Activated CD4-positive, alpha-beta memory T cell treated with anti-CD3 and anti-CD28 coated beads, Interleukin-2, amount 10 ng/mL, durations not matched to agents 7 days and 5 days (primary cell): ENCODE measurements around the gene NEDD1. TPM values are rescaled to one million over a fixed set of nuclear protein-coding genes. Genes with fewer than 3 reads are reported as not detected.

ENCODE experiments used
- CTCF ChIA-PET: fragments of 350-600 bp; sonication (Branson Sonifier 250); formaldehyde crosslinking; loops from one replicate; lab custom pipeline; 2021; ENCODE audit warnings: antibody characterized with exemption, inconsistent platforms; lab: Charles Lee
- POLR2A ChIA-PET: fragments of 350-600 bp; sonication (Branson Sonifier 250); formaldehyde crosslinking; loops from one replicate; lab custom pipeline; 2021; ENCODE audit warnings: antibody characterized with exemption; lab: Charles Lee
- DNase-seq: peaks from one replicate; pipeline ENCODE4 v3.0.0-alpha.2; 2020
- H3K27ac Mint-ChIP-seq: one replicate; pipeline ENCODE4 v1.8.0; 2021; ENCODE audit warnings: mild to moderate bottlenecking, mixed read lengths
- H3K27me3 Mint-ChIP-seq: one replicate; pipeline ENCODE4 v1.8.0; 2021; ENCODE audit warnings: mixed read lengths
- H3K36me3 Mint-ChIP-seq: one replicate; pipeline ENCODE4 v1.8.0; 2021; ENCODE audit warnings: low read depth, mixed read lengths
- H3K4me1 Mint-ChIP-seq: one replicate; pipeline ENCODE4 v1.8.0; 2021; ENCODE audit warnings: mixed read lengths
- H3K4me3 Mint-ChIP-seq: one replicate; pipeline ENCODE4 v1.8.0; 2021; ENCODE audit warnings: mild to moderate bottlenecking, mixed read lengths
- H3K9me3 Mint-ChIP-seq: one replicate; pipeline ENCODE4 v1.8.0; 2021; ENCODE audit warnings: mixed read lengths
- total RNA-seq, 2 experiments: library from RNA; stranded (reverse); gene quantifications; one replicate each; pipeline ENCODE4 v1.2.3, GENCODE V29; 2021

NEDD1 gene
- total RNA-seq, result 10 to 100 TPM; 38.9 to 40.7 TPM

GRCh38 chr12:96906849-96907670 lies at the start of gene NEDD1:
Gene NEDD1, plus strand, starts transcription at chr12:96907257. Its CDS starts 2,503 bp downstream, at chr12:96909760.
- peaks cover 32% of the 10 kb centered on the region for H3K36me3 Mint-ChIP-seq
- ChIA-PET POLR2A (interaction anchor here (0.5 to 2.8 kb wide), 16 partner anchors 10 to 1433 kb away, joined by 3 to 13 read pairs (median 4); partner anchors contain the start of genes AMDHD1, CCDC38, CDK17 and METAP2), CTCF (interaction anchor here (1.3 kb wide), 1 partner anchor 506 kb away, joined by 3 read pairs; the partner anchor contains the start of gene CDK17)
- peak within 1 kb of the TSS; percentile 83 for H3K4me3 Mint-ChIP-seq
- DNase-seq, result peak; percentile 87
- no peaks in the 10 kb centered on the region for H3K9me3 Mint-ChIP-seq
- H3K4me1 Mint-ChIP-seq, result peaks cover 43% of the 10 kb centered on the region
- peak within 1 kb of the TSS; percentile 96 for H3K27ac Mint-ChIP-seq
- H3K27me3 Mint-ChIP-seq, result peaks cover 8% of the 10 kb centered on the region

- Mint-ChIP-seq H3K27me3 (peaks cover 8% of the 10 kb centered on the region), H3K36me3 (no peaks in the 10 kb centered on the region), H3K27ac (no peak overlapping the region), H3K4me3 (no peak overlapping the region), H3K9me3 (peaks cover 3% of the 10 kb centered on the region), H3K4me1 (no peaks in the 10 kb centered on the region)
- CTCF ChIA-PET, result no interaction called here
- POLR2A ChIA-PET, result interaction anchor here (0.6 kb wide), 1 partner anchor 99 kb away, joined by 3 read pairs; no protein-coding TSS in a partner anchor
- no peak for DNase-seq
Measured at GRCh38 chr12:96858162-96858561, 48.9 kb upstream of the NEDD1 start.

GRCh38 chr12:96861656-96862055 lies 45.4 kb upstream of the NEDD1 start:
- Mint-ChIP-seq H3K27me3 (peaks cover 21% of the 10 kb centered on the region), H3K4me1 (no peaks in the 10 kb centered on the region), H3K27ac (no peak overlapping the region), H3K36me3 (no peaks in the 10 kb centered on the region), H3K4me3 (no peak overlapping the region), H3K9me3 (no peaks in the 10 kb centered on the region)
- ChIA-PET CTCF (interaction anchor here (1.0 kb wide), 1 partner anchor 13 kb away, joined by 3 read pairs; no protein-coding TSS in a partner anchor), POLR2A (no interaction called here)
- DNase-seq, result no peak

- H3K4me3 Mint-ChIP-seq, result no peak overlapping the region
- no peak overlapping the region for H3K27ac Mint-ChIP-seq
- peaks cover 21% of the 10 kb centered on the region for H3K27me3 Mint-ChIP-seq
- H3K36me3 Mint-ChIP-seq, result no peaks in the 10 kb centered on the region
- H3K4me1 Mint-ChIP-seq, result no peaks in the 10 kb centered on the region
- no peak for DNase-seq
- CTCF ChIA-PET, result interaction anchor here (1.0 kb wide), 1 partner anchor 13 kb away, joined by 3 read pairs; no protein-coding TSS in a partner anchor
- POLR2A ChIA-PET, result no interaction called here
- no peaks in the 10 kb centered on the region for H3K9me3 Mint-ChIP-seq
Measured at GRCh38 chr12:96862326-96862725, 44.7 kb upstream of the NEDD1 start.

- no peak for DNase-seq
- no peaks in the 10 kb centered on the region for H3K36me3 Mint-ChIP-seq
- CTCF ChIA-PET, result no interaction called here
- H3K27ac Mint-ChIP-seq, result no peak overlapping the region
- H3K27me3 Mint-ChIP-seq, result peaks cover 24% of the 10 kb centered on the region
- H3K4me3 Mint-ChIP-seq, result no peak overlapping the region
- POLR2A ChIA-PET, result no interaction called here
- H3K4me1 Mint-ChIP-seq, result no peaks in the 10 kb centered on the region
- no peaks in the 10 kb centered on the region for H3K9me3 Mint-ChIP-seq
Measured at GRCh38 chr12:96864335-96864734, 42.7 kb upstream of the NEDD1 start.

GRCh38 chr12:96866801-96867590 lies 40.1 kb upstream of the NEDD1 start:
- no peak for DNase-seq
- ChIA-PET POLR2A (no interaction called here), CTCF (no interaction called here)
- Mint-ChIP-seq H3K4me1 (no peaks in the 10 kb centered on the region), H3K4me3 (no peak overlapping the region), H3K9me3 (no peaks in the 10 kb centered on the region), H3K36me3 (no peaks in the 10 kb centered on the region), H3K27me3 (peaks cover 22% of the 10 kb centered on the region), H3K27ac (no peak overlapping the region)

GRCh38 chr12:96870946-96871345 lies 36.1 kb upstream of the NEDD1 start:
- Mint-ChIP-seq H3K27me3 (peaks cover 4% of the 10 kb centered on the region), H3K4me3 (no peak overlapping the region), H3K36me3 (no peaks in the 10 kb centered on the region), H3K4me1 (no peaks in the 10 kb centered on the region), H3K9me3 (no peaks in the 10 kb centered on the region), H3K27ac (no peak overlapping the region)
- POLR2A ChIA-PET, result no interaction called here
- CTCF ChIA-PET, result no interaction called here
- DNase-seq, result no peak

- no peak overlapping the region for H3K4me3 Mint-ChIP-seq
- no peaks in the 10 kb centered on the region for H3K4me1 Mint-ChIP-seq
- H3K27me3 Mint-ChIP-seq, result peaks cover 1% of the 10 kb centered on the region
- no peaks in the 10 kb centered on the region for H3K9me3 Mint-ChIP-seq
- ChIA-PET POLR2A (no interaction called here), CTCF (no interaction called here)
- no peak for DNase-seq
- no peak overlapping the region for H3K27ac Mint-ChIP-seq
- no peaks in the 10 kb centered on the region for H3K36me3 Mint-ChIP-seq
Measured at GRCh38 chr12:96872961-96873360, 34.1 kb upstream of the NEDD1 start.

GRCh38 chr12:96874211-96874610 lies 32.8 kb upstream of the NEDD1 start:
- Mint-ChIP-seq H3K27ac (no peak overlapping the region), H3K36me3 (no peaks in the 10 kb centered on the region), H3K4me1 (no peaks in the 10 kb centered on the region), H3K27me3 (peaks cover 6% of the 10 kb centered on the region), H3K4me3 (no peak overlapping the region), H3K9me3 (no peaks in the 10 kb centered on the region)
- ChIA-PET CTCF (no interaction called here), POLR2A (no interaction called here)
- no peak for DNase-seq

GRCh38 chr12:96876966-96877365 lies 30.1 kb upstream of the NEDD1 start:
- no peak overlapping the region for H3K27ac Mint-ChIP-seq
- DNase-seq, result no peak
- peaks cover 6% of the 10 kb centered on the region for H3K27me3 Mint-ChIP-seq
- POLR2A ChIA-PET, result no interaction called here
- H3K36me3 Mint-ChIP-seq, result no peaks in the 10 kb centered on the region
- CTCF ChIA-PET, result no interaction called here
- no peak overlapping the region for H3K4me3 Mint-ChIP-seq
- no peaks in the 10 kb centered on the region for H3K9me3 Mint-ChIP-seq
- H3K4me1 Mint-ChIP-seq, result no peaks in the 10 kb centered on the region

- Mint-ChIP-seq H3K27ac (no peak overlapping the region), H3K9me3 (no peaks in the 10 kb centered on the region), H3K27me3 (peaks cover 4% of the 10 kb centered on the region), H3K4me3 (no peak overlapping the region), H3K36me3 (no peaks in the 10 kb centered on the region), H3K4me1 (no peaks in the 10 kb centered on the region)
- no peak for DNase-seq
- ChIA-PET POLR2A (no interaction called here), CTCF (no interaction called here)
Measured at GRCh38 chr12:96878704-96879103, 28.4 kb upstream of the NEDD1 start.

- H3K9me3 Mint-ChIP-seq, result no peaks in the 10 kb centered on the region
- no peak overlapping the region for H3K4me3 Mint-ChIP-seq
- no peaks in the 10 kb centered on the region for H3K36me3 Mint-ChIP-seq
- POLR2A ChIA-PET, result no interaction called here
- DNase-seq, result no peak
- peaks cover 4% of the 10 kb centered on the region for H3K27me3 Mint-ChIP-seq
- CTCF ChIA-PET, result no interaction called here
- H3K27ac Mint-ChIP-seq, result no peak overlapping the region
- H3K4me1 Mint-ChIP-seq, result no peaks in the 10 kb centered on the region
Measured at GRCh38 chr12:96879301-96879700, 27.8 kb upstream of the NEDD1 start.

GRCh38 chr12:96880220-96880619 lies 26.8 kb upstream of the NEDD1 start:
- Mint-ChIP-seq H3K9me3 (no peaks in the 10 kb centered on the region), H3K4me1 (no peaks in the 10 kb centered on the region), H3K27me3 (peaks cover 4% of the 10 kb centered on the region), H3K27ac (no peak overlapping the region), H3K4me3 (no peak overlapping the region), H3K36me3 (no peaks in the 10 kb centered on the region)
- ChIA-PET POLR2A (no interaction called here), CTCF (no interaction called here)
- DNase-seq, result no peak
